GM12873 (cell line): ENCODE results near the gene ARSD.

Source experiments
- TF ChIP-seq, protein P1 (sequence below): IDR thresholded peaks from 2 replicates; pipeline ENCODE4 v1.5.1; 2012; ENCODE audit warnings: low read depth, mild to moderate bottlenecking, moderate library complexity, low read length, control low read depth; ENCODE audit not compliant: insufficient read depth; ENCODE audit errors: missing control alignments

ARSD gene

GRCh38 chrX:2875798-2876399 is 53.2 kb downstream of the ARSD start:
- TF ChIP-seq, protein P1, sequence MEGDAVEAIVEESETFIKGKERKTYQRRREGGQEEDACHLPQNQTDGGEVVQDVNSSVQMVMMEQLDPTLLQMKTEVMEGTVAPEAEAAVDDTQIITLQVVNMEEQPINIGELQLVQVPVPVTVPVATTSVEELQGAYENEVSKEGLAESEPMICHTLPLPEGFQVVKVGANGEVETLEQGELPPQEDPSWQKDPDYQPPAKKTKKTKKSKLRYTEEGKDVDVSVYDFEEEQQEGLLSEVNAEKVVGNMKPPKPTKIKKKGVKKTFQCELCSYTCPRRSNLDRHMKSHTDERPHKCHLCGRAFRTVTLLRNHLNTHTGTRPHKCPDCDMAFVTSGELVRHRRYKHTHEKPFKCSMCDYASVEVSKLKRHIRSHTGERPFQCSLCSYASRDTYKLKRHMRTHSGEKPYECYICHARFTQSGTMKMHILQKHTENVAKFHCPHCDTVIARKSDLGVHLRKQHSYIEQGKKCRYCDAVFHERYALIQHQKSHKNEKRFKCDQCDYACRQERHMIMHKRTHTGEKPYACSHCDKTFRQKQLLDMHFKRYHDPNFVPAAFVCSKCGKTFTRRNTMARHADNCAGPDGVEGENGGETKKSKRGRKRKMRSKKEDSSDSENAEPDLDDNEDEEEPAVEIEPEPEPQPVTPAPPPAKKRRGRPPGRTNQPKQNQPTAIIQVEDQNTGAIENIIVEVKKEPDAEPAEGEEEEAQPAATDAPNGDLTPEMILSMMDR = peak; percentile 43

DNA sequence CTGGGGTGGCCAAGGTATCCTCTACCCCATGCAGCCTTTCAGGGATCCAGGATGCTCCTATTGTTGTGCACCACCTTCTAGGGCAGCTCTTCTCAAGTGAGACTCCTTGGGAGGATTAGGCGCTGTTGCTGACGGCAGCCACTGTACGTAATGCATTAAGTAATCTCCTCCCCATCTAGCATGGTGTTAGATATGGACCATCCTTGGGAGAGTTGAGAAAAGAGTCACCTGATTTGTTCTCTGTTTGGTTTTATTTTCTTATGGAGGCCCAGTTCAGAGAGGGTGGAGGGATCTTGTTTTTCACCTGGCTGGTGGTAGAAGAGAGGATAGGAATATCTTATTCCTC is 54.0 kb downstream of the ARSD start:
- TF ChIP-seq, protein P1 = no peak

GRCh38 chrX:2874222-2875135 is 54.7 kb downstream of the ARSD start:
- TF ChIP-seq, protein P1 = no peak

GRCh38 chrX:2872671-2873277 is 56.4 kb downstream of the ARSD start:
- TF ChIP-seq, protein P1 = no peak

- TF ChIP-seq, protein P1 = no peak
Measured at GRCh38 chrX:2871831-2872230, 57.3 kb downstream of the ARSD start.

DNA sequence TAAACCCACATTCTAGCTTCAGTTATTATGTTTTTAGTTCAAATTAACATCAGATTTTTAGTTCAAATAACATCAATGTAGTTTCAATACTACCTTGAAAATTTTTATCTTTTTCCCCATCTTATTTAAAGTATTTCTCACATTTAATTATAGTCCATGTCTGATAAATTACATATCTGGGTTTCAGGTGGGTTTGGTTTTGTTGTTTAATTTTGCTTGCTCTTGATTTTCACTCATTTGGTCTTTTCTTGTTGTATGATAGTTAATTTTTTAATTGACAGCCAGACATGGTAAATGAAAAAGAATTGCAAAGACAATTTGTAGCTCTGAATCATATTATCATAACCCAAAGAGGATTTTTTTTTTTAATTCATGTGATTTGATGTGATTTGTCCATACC is 58.5 kb downstream of the ARSD start:
- TF ChIP-seq, protein P1 = no peak

GRCh38 chrX:2867206-2867605 is 61.9 kb downstream of the ARSD start:
- TF ChIP-seq, protein P1 = no peak
